ENCODE results near the gene KCNIP4. TPM values are rescaled to one million over a fixed set of nuclear protein-coding genes. Genes with fewer than 3 reads are reported as not detected.

Gene KCNIP4
- total and polyA plus RNA-seq, 9 of the 15 experiments (the other 6 are each of a cell fraction or from before 2014, with no cell fraction given) = 0.25 to 0.41 TPM; not detected in 7

GRCh38 chr4:21960793-21961192 lies 12.2 kb upstream of the KCNIP4 start:
- DNase-seq (ENCODE audit: extremely low read depth in 1 of 4, low spot score in 3 of 4) = no peak

More at GRCh38 chr4:21960793-21961192, 12.2 kb upstream of the KCNIP4 start:
- no peaks in the 10 kb centered on the region for H4K20me1 ChIP-seq (replicated peaks; ENCODE audit: control insufficient read depth, insufficient read depth, low read length)
- no peaks in the 10 kb centered on the region for H3K36me3 ChIP-seq (ENCODE audit: control insufficient read depth, insufficient read depth, low read length)
- H3K9ac ChIP-seq (ENCODE audit: insufficient read depth in 1 of 2, low read depth in 2 of 2, low read length in 2 of 2) = no peak overlapping the region
- no peak overlapping the region for H3K27ac ChIP-seq (ENCODE audit: extremely low read depth, low read depth, low read length)
- 0% methylated on average over 4 of the region's 4 CpGs for WGBS (ENCODE audit: insufficient coverage, low coverage, missing lambda C conversion rate)
- ATAC-seq (no peak), FAIRE-seq (no peak)
- H3K4me1 ChIP-seq (replicated peaks in 1 of 2; ENCODE audit: control insufficient read depth in 2 of 2, insufficient read depth in 2 of 2, low read length in 2 of 2) = no peaks in the 10 kb centered on the region
- no peaks in the 10 kb centered on the region for H3K9me3 ChIP-seq (replicated peaks; ENCODE audit: control insufficient read depth, insufficient read depth, low read depth, low read length)
- no peak overlapping the region for H3K4me2 ChIP-seq (ENCODE audit: insufficient read depth, low read length)
- no peak overlapping the region for H2AFZ ChIP-seq (ENCODE audit: low read depth, low read length)
- H3K27me3 ChIP-seq (ENCODE audit: control insufficient read depth in 2 of 2, insufficient read depth in 2 of 2, low read length in 2 of 2) = no peaks in the 10 kb centered on the region
- H3K4me3 ChIP-seq = no peak overlapping the region
- CTCF ChIA-PET (ENCODE audit: low intra/inter-chr PET ratio) = no interaction called here
- in situ Hi-C loops (cut with MboI) (no loop called here), intact Hi-C loops (cut with micrococcal nuclease) (no loop called here)
- POLR2A ChIA-PET = interaction anchor here (0.7 kb wide), 1 partner anchor 32 kb away, joined by 3 read pairs; no protein-coding TSS in a partner anchor
- no peaks in the 10 kb centered on the region for H3K79me2 ChIP-seq (ENCODE audit: control insufficient read depth, insufficient read depth, low read length)
- H3K9me1 ChIP-seq (ENCODE audit: control insufficient read depth, insufficient read depth, low read length) = no peaks in the 10 kb centered on the region
- TF ChIP-seq SRSF9 (IDR thresholded peaks at IDR 0.05; ENCODE audit: borderline replicate concordance, low read depth, low read length) = no peak
- no peak for TF ChIP-seq TCF15 (CRISPR knock-in tag; IDR thresholded peaks at IDR 0.05)
- no peak for TF ChIP-seq ZBED1 (IDR thresholded peaks at IDR 0.05)
- TF ChIP-seq THAP7 (CRISPR knock-in tag; IDR thresholded peaks at IDR 0.05) = no peak
- TF ChIP-seq KAT2B (IDR thresholded peaks at IDR 0.05; ENCODE audit: low read depth, low read length) = no peak
- TF ChIP-seq RBM39 (optimal IDR thresholded peaks at IDR 0.05; ENCODE audit: low read depth, low read length) = no peak
- TF ChIP-seq ARID3A (IDR thresholded peaks at IDR 0.05; ENCODE audit: borderline replicate concordance, low read depth, low read length) = no peak
- no peak for TF ChIP-seq SPI1 (IDR thresholded peaks at IDR 0.05; ENCODE audit: borderline replicate concordance, low read depth, low read length)
- TF ChIP-seq SIRT6 (IDR thresholded peaks at IDR 0.05; ENCODE audit: low read depth, low read length) = no peak
- no peak for TF ChIP-seq POLR3G (IDR thresholded peaks at IDR 0.05; ENCODE audit: extremely low read depth, insufficient read length, insufficient replicate concordance)
- TF ChIP-seq ZNF174 (CRISPR knock-in tag; IDR thresholded peaks at IDR 0.05) = no peak
- TF ChIP-seq CBFA2T2 (conservative IDR thresholded peaks at IDR 0.05) = no peak
- no peak for TF ChIP-seq ZFP1 (CRISPR knock-in tag; IDR thresholded peaks at IDR 0.05)
- TF ChIP-seq HNRNPH1 (optimal IDR thresholded peaks at IDR 0.05; ENCODE audit: low read depth, low read length) = no peak
- TF ChIP-seq TAF9B (IDR thresholded peaks at IDR 0.05; ENCODE audit: partially characterized antibody) = no peak
- TF ChIP-seq ZNF696 (CRISPR knock-in tag; conservative IDR thresholded peaks at IDR 0.05) = no peak
- no peak for TF ChIP-seq TCF7 (IDR thresholded peaks at IDR 0.05; ENCODE audit: borderline replicate concordance)
- no peak for TF ChIP-seq HMG20B (CRISPR knock-in tag; IDR thresholded peaks at IDR 0.05)
- no TSS peak for BruUV-seq (replicated peaks)
